IMR-90 (cell line): ENCODE results near the gene RPS6KA3. TPM values are rescaled to one million over a fixed set of nuclear protein-coding genes. Genes with fewer than 3 reads are reported as not detected.

ENCODE experiments used
- ATAC-seq: fragments of 200-7000 bp; cut with Tn5 transposase; 2 replicates; pipeline ENCODE4 v1.9.1; 2020; ENCODE audit warnings: low read depth, mild to moderate bottlenecking, moderate library complexity
- BruUV-seq: library from RNA; stranded (reverse); fragments of 400-500 nt; replicated peaks from 2 replicates; lab custom pipeline; 2021; lab: Mats Ljungman, UMichigan
- CTCF ChIA-PET: fragments of 300-600 bp; formaldehyde crosslinking; extraction: SDS; loops from one replicate; lab custom pipeline; 2021; ENCODE audit warnings: antibody characterized with exemption; lab: Yijun Ruan, JAX
- POLR2A ChIA-PET: fragments of 300-600 bp; sonication (Branson Sonifier 250); formaldehyde crosslinking; loops from one replicate; lab custom pipeline; 2022; ENCODE audit warnings: antibody characterized with exemption; ENCODE audit not compliant: unreplicated experiment; lab: Charles Lee
- DNase-seq: peaks from one replicate; pipeline ENCODE4 v3.0.0; 2013
- H2AFZ ChIP-seq: replicated peaks from 2 replicates; pipeline ENCODE3; 2013; ENCODE audit warnings: low read length, mild to moderate bottlenecking; ENCODE audit not compliant: poor library complexity
- H2AK5ac ChIP-seq: 2 replicates; pipeline ENCODE4 v1.6.1; 2013; ENCODE audit warnings: low read depth, low read length, inconsistent platforms
- H2AK9ac ChIP-seq: replicated peaks from 2 replicates; pipeline ENCODE3; 2013; ENCODE audit warnings: mild to moderate bottlenecking, low read depth, low read length, moderate library complexity; ENCODE audit not compliant: poor library complexity
- H2BK120ac ChIP-seq: 2 replicates; pipeline ENCODE4 v1.6.1; 2013; ENCODE audit warnings: low read depth, low read length, inconsistent platforms
- H2BK15ac ChIP-seq: 3 replicates; pipeline ENCODE4 v1.6.1; 2013; ENCODE audit warnings: low read depth, low read length, inconsistent platforms
- H2BK20ac ChIP-seq: 2 replicates; pipeline ENCODE4 v1.6.1; 2013; ENCODE audit warnings: low read depth, mild to moderate bottlenecking, inconsistent platforms, low read length, moderate library complexity
- H2BK5ac ChIP-seq: 2 replicates; pipeline ENCODE4 v1.6.1; 2013; ENCODE audit warnings: mild to moderate bottlenecking, low read depth, low read length, inconsistent platforms; ENCODE audit not compliant: poor library complexity, severe bottlenecking
- H3K14ac ChIP-seq: replicated peaks from 2 replicates; pipeline ENCODE4 v1.6.1; 2013; ENCODE audit warnings: low read depth, low read length, inconsistent platforms
- H3K18ac ChIP-seq: 2 replicates; pipeline ENCODE4 v1.6.1; 2013; ENCODE audit warnings: low read depth, low read length, control low read depth
- H3K23ac ChIP-seq: 2 replicates; pipeline ENCODE4 v1.6.1; 2013; ENCODE audit warnings: low read depth, low read length, inconsistent platforms
- H3K27ac ChIP-seq: 2 replicates; pipeline ENCODE4 v1.5.1; 2013; ENCODE audit warnings: mild to moderate bottlenecking, control low read depth, low read length; ENCODE audit not compliant: insufficient read depth
- H3K27me3 ChIP-seq: 2 replicates; pipeline ENCODE4 v1.6.1; 2013; ENCODE audit warnings: low read length; ENCODE audit not compliant: control insufficient read depth, insufficient read depth
- H3K36me3 ChIP-seq: 2 replicates; pipeline ENCODE4 v1.6.1; 2013; ENCODE audit warnings: low read length, mixed read lengths; ENCODE audit not compliant: control insufficient read depth, insufficient read depth
- H3K4ac ChIP-seq: 2 replicates; pipeline ENCODE4 v1.6.1; 2013; ENCODE audit warnings: low read depth, low read length, inconsistent platforms
- H3K4me1 ChIP-seq: 2 replicates; pipeline ENCODE4 v1.6.1; 2013; ENCODE audit warnings: low read length, mixed read lengths; ENCODE audit not compliant: control insufficient read depth, insufficient read depth
- H3K4me2 ChIP-seq: 2 replicates; pipeline ENCODE4 v1.6.1; 2013; ENCODE audit warnings: low read depth, mild to moderate bottlenecking, control low read depth, low read length, moderate library complexity
- H3K4me3 ChIP-seq: 2 replicates; pipeline ENCODE4 v1.5.1; 2013; ENCODE audit warnings: low read depth, mild to moderate bottlenecking, control low read depth, low read length, moderate library complexity; ENCODE audit not compliant: insufficient read depth
- H3K56ac ChIP-seq: 2 replicates; pipeline ENCODE4 v1.6.1; 2013; ENCODE audit warnings: low read length, inconsistent platforms; ENCODE audit not compliant: insufficient read depth; ENCODE audit errors: extremely low read depth
- H3K79me1 ChIP-seq, 2 experiments: 2 replicates each; pipeline ENCODE4 v1.6.1; 2013; ENCODE audit warnings: low read length in 2 of 2, inconsistent platforms in 1 of 2, low read depth in 1 of 2
- H3K9ac ChIP-seq: 2 replicates; pipeline ENCODE4 v1.6.1; 2013; ENCODE audit warnings: low read depth, low read length, control low read depth
- H3K9me1 ChIP-seq: 2 replicates; pipeline ENCODE4 v1.6.1; 2013; ENCODE audit warnings: low read length, inconsistent platforms; ENCODE audit not compliant: insufficient read depth
- H3K9me3 ChIP-seq: 2 replicates; pipeline ENCODE4 v1.6.1; 2013; ENCODE audit warnings: low read length; ENCODE audit not compliant: control insufficient read depth, insufficient read depth
- H4K20me1 ChIP-seq: 2 replicates; pipeline ENCODE4 v1.6.1; 2013; ENCODE audit warnings: low read length, inconsistent platforms; ENCODE audit not compliant: insufficient read depth
- H4K5ac ChIP-seq: 2 replicates; pipeline ENCODE4 v1.6.1; 2013; ENCODE audit warnings: mild to moderate bottlenecking, low read depth, low read length, control low read depth
- H4K8ac ChIP-seq, 2 experiments: 2 replicates each; pipeline ENCODE4 v1.6.1; 2013; ENCODE audit warnings: low read depth in 2 of 2, low read length in 2 of 2, control low read depth in 1 of 2, inconsistent platforms in 1 of 2
- H4K91ac ChIP-seq: 2 replicates; pipeline ENCODE4 v1.6.1; 2013; ENCODE audit warnings: low read depth, low read length, inconsistent platforms; ENCODE audit not compliant: insufficient read depth
- BHLHE40 ChIP-seq: fragments of 150-350 bp; IDR thresholded peaks from 2 replicates; pipeline ENCODE4 v1.6.1; 2016; ENCODE audit warnings: mild to moderate bottlenecking, low read depth, low read length
- CEBPB ChIP-seq: IDR thresholded peaks from 2 replicates; pipeline ENCODE4 v1.6.1; 2012; ENCODE audit warnings: low read depth, low read length, improper control_type of control experiment
- MAFK ChIP-seq: IDR thresholded peaks from 2 replicates; pipeline ENCODE4 v1.6.1; 2012; ENCODE audit warnings: low read depth, low read length, improper control_type of control experiment
- MXI1 ChIP-seq: IDR thresholded peaks from 2 replicates; pipeline ENCODE4 v1.6.1; 2012; ENCODE audit warnings: low read depth, mild to moderate bottlenecking, low read length, moderate library complexity, borderline replicate concordance
- POLR2A ChIP-seq: IDR thresholded peaks from 2 replicates; pipeline ENCODE4 v1.6.1; 2012; ENCODE audit warnings: mild to moderate bottlenecking, low read depth, low read length
- RAD21 ChIP-seq: IDR thresholded peaks from 2 replicates; pipeline ENCODE4 v1.6.1; 2012; ENCODE audit warnings: low read length, improper control_type of control experiment
- RCOR1 ChIP-seq: IDR thresholded peaks from 2 replicates; pipeline ENCODE4 v1.6.1; 2012; ENCODE audit warnings: mild to moderate bottlenecking, low read length, improper control_type of control experiment; ENCODE audit not compliant: insufficient replicate concordance
- WGBS, 2 experiments: methylation state at CpG; one replicate each; pipeline versions ENCODE4 v1.1.5 to v1.1.7; 2013; ENCODE audit warnings: missing lambda C conversion rate in 2 of 2; ENCODE audit not compliant: insufficient read length in 1 of 2; ENCODE audit errors: extremely low coverage in 2 of 2; 5-methylcytosine and 5-hydroxymethylcytosine counted together
- dilution Hi-C: fragments of 300-500 bp; cut with HindIII; formaldehyde crosslinking; loops from one replicate; pipeline ENCODE4 v1.14.3; 2018; ENCODE audit warnings: low sequenced_read_pairs; ENCODE audit not compliant: unreplicated experiment
- in situ Hi-C: fragments of 300-500 bp; cut with MboI; formaldehyde crosslinking; loops from 3 replicates; pipeline ENCODE4 v1.14.3; 2019; ENCODE audit warnings: low sequenced_read_pairs, inconsistent platforms, mixed read lengths
- intact Hi-C: fragments of 100-400 bp; cut with micrococcal nuclease; formaldehyde crosslinking; loops from 2 replicates; pipeline ENCODE4 v1.10.0; 2022
- polyA plus RNA-seq, 3 experiments: library from polyadenylated mRNA; depleted of rRNA; stranded (reverse); fragments of >200 nt; gene quantifications; 2 replicates each; pipeline ENCODE4 v1.2.3, GENCODE V29; 2012; ENCODE audit warnings: low replicate concordance in 1 of 3
- total RNA-seq: library from RNA; depleted of rRNA; stranded (reverse); fragments of >200 nt; gene quantifications from 2 replicates; pipeline ENCODE4 v1.2.3, GENCODE V29; 2012
- TF ChIP-seq, protein P1 (sequence below): fragments of 150-350 bp; IDR thresholded peaks from 2 replicates; pipeline ENCODE4 v1.6.1; 2017; ENCODE audit warnings: mild to moderate bottlenecking, antibody characterized with exemption, low read length, low read depth
- TF ChIP-seq, protein P2 (sequence below): fragments of 150-350 bp; IDR thresholded peaks from 2 replicates; pipeline ENCODE4 v1.6.1; 2016; ENCODE audit warnings: low read depth, mild to moderate bottlenecking, low read length, moderate library complexity, borderline replicate concordance

Gene RPS6KA3
- total and polyA plus RNA-seq, 2 of the 4 experiments (the other 2 are of a cell fraction) = 20.8 to 43.9 TPM

DNA sequence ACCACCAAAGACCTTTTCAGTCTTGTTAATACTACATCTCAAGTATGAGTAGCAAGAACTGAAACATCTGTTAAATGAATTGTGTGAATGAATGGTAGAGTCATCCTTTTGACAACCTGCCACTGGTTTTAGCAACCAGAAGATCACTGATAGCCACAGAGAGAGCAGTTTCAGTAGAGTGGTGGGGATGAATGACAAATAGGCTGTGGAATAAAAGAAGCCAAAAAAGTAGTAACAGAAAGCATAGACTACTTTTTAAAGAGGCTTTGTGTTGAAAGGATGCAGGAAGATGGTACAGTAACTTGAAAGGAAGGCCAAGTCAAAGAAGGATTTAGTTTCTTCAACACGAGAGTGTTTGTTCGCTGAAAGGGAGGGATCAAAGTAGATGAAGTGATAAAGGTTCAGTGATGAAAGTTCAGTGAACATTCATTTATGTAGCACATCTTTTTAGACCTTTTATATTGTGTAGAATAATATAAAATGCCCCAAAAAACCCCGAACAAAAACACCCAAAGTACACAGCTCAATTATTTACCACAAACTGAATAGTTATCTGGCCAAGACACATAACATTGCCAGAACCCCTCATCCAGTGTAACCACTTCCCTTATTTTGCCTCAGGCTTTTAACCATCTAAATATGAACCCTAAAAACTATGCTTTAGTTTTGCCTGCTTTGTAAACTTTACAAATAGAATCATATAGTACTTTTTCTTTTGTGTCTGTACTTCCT lies 84.9 kb downstream of the RPS6KA3 start:
- no CpG with 5 or more reads among the region's 3 CpGs for WGBS, 2 experiments
- no peak for DNase-seq

More for the DNA sequence above, 84.9 kb downstream of the RPS6KA3 start:
- no peak overlapping the region for H2BK5ac ChIP-seq
- H3K18ac ChIP-seq = no peak overlapping the region
- no peak for ATAC-seq
- no peak overlapping the region for H2BK20ac ChIP-seq
- no peak overlapping the region for H2AFZ ChIP-seq
- no peaks in the 10 kb centered on the region for H4K20me1 ChIP-seq
- BruUV-seq = no TSS peak
- no peak overlapping the region for H2AK5ac ChIP-seq
- intact Hi-C loops = no loop called here
- H2BK120ac ChIP-seq = no peak overlapping the region
- CTCF ChIA-PET = no interaction called here
- H4K8ac ChIP-seq = no peak overlapping the region
- H3K4ac ChIP-seq = no peak overlapping the region
- H4K5ac ChIP-seq = no peak overlapping the region
- no peak overlapping the region for H3K23ac ChIP-seq
- no peak overlapping the region for H2BK15ac ChIP-seq
- H3K9ac ChIP-seq = no peak overlapping the region
- POLR2A ChIA-PET = no interaction called here
- H2AK9ac ChIP-seq = no peak overlapping the region
- H3K9me3 ChIP-seq = no peaks in the 10 kb centered on the region
- H3K27me3 ChIP-seq = no peaks in the 10 kb centered on the region
- H4K91ac ChIP-seq = no peak overlapping the region
- H3K4me3 ChIP-seq = no peak overlapping the region
- H3K14ac ChIP-seq = no peak overlapping the region
- no peaks in the 10 kb centered on the region for H3K9me1 ChIP-seq
- in situ Hi-C loops = no loop called here
- H3K4me1 ChIP-seq = no peaks in the 10 kb centered on the region
- no peak overlapping the region for H3K56ac ChIP-seq
- H3K79me1 ChIP-seq = no peaks in the 10 kb centered on the region
- peaks cover 6% of the 10 kb centered on the region for H3K36me3 ChIP-seq
- dilution Hi-C loops = no loop called here
- no peak overlapping the region for H3K4me2 ChIP-seq
- TF ChIP-seq BHLHE40 = no peak
- TF ChIP-seq RAD21 = no peak
- TF ChIP-seq RCOR1 = no peak
- TF ChIP-seq, protein P1, sequence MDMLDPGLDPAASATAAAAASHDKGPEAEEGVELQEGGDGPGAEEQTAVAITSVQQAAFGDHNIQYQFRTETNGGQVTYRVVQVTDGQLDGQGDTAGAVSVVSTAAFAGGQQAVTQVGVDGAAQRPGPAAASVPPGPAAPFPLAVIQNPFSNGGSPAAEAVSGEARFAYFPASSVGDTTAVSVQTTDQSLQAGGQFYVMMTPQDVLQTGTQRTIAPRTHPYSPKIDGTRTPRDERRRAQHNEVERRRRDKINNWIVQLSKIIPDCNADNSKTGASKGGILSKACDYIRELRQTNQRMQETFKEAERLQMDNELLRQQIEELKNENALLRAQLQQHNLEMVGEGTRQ = no peak
- no peak for TF ChIP-seq MXI1
- TF ChIP-seq, protein P2, sequence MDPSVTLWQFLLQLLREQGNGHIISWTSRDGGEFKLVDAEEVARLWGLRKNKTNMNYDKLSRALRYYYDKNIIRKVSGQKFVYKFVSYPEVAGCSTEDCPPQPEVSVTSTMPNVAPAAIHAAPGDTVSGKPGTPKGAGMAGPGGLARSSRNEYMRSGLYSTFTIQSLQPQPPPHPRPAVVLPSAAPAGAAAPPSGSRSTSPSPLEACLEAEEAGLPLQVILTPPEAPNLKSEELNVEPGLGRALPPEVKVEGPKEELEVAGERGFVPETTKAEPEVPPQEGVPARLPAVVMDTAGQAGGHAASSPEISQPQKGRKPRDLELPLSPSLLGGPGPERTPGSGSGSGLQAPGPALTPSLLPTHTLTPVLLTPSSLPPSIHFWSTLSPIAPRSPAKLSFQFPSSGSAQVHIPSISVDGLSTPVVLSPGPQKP = no peak
- no peak for TF ChIP-seq CEBPB
- no peak for TF ChIP-seq POLR2A
- TF ChIP-seq MAFK = no peak
- H3K27ac ChIP-seq = no peak overlapping the region
